Fibroblast of mammary gland (primary cell): ENCODE data around the gene TSHZ2.
A peak's percentile ranks its signal among the peaks of the same experiment; 100 is the strongest.
"Not testable (repeated sequence)": the region's sequence is repeated elsewhere in the genome, so short reads cannot be mapped to it uniquely, and the experiment has no call there.

Experiments used
- DNase-seq: peaks from one replicate; pipeline ENCODE4 v3.0.0-alpha.2; 2010; ENCODE audit warnings: low read depth
- H3K4me3 ChIP-seq: 2 replicates; pipeline ENCODE4 v1.5.1; 2011; ENCODE audit warnings: low read depth, mild to moderate bottlenecking, low read length, moderate library complexity; ENCODE audit not compliant: control insufficient read depth
- CTCF ChIP-seq: conservative IDR thresholded peaks from 2 replicates; pipeline ENCODE4 v1.5.1; 2011; ENCODE audit warnings: low read depth, low read length, inconsistent platforms; ENCODE audit not compliant: control insufficient read depth, insufficient read depth

Gene TSHZ2

GRCh38 chr20:53316206-53316937 lies 344.2 kb downstream of the TSHZ2 start:
- no peak for TF ChIP-seq CTCF
- no peak overlapping the region for H3K4me3 ChIP-seq
- DNase-seq, result no peak

- H3K4me3 ChIP-seq, result no peak overlapping the region
- no peak for DNase-seq
- no peak for TF ChIP-seq CTCF
Measured at GRCh38 chr20:53319200-53319599, 347.0 kb downstream of the TSHZ2 start.

GRCh38 chr20:53319716-53320115 lies 347.6 kb downstream of the TSHZ2 start:
- no peak overlapping the region for H3K4me3 ChIP-seq
- no peak for TF ChIP-seq CTCF
- DNase-seq, result no peak

GRCh38 chr20:53320701-53321100 lies 348.5 kb downstream of the TSHZ2 start:
- TF ChIP-seq CTCF, result no peak

GRCh38 chr20:53321596-53321995 lies 349.4 kb downstream of the TSHZ2 start:
- DNase-seq, result no peak
- no peak overlapping the region for H3K4me3 ChIP-seq
- no peak for TF ChIP-seq CTCF

More at GRCh38 chr20:53320701-53321100, 348.5 kb downstream of the TSHZ2 start:
- DNase-seq, result no peak
- H3K4me3 ChIP-seq, result no peak overlapping the region

GRCh38 chr20:53322651-53323050 lies 350.5 kb downstream of the TSHZ2 start:
- DNase-seq, result peak; percentile 16
- TF ChIP-seq CTCF, result no peak
- no peak overlapping the region for H3K4me3 ChIP-seq

- not testable (repeated sequence) for H3K4me3 ChIP-seq, DNase-seq
Measured at GRCh38 chr20:53323460-53323859, 351.3 kb downstream of the TSHZ2 start.
